HG03159 (cell line): ENCODE results near the gene LTB4R.

Source experiments
- ATAC-seq: cut with Tn5 transposase; IDR thresholded peaks from one replicate; pipeline ENCODE4 v1.9.1; 2021; ENCODE audit warnings: mild to moderate bottlenecking, moderate library complexity; ENCODE audit not compliant: unreplicated experiment

The LTB4R gene

GRCh38 chr14:24299255-24300191 lies 11.8 kb upstream of the LTB4R start, which contains the start of the genes DHRS1 and NOP9:
Gene DHRS1, minus strand, starts transcription at chr14:24299780. Its CDS starts 674 bp downstream, at chr14:24299106.
Gene NOP9, plus strand, starts transcription at chr14:24299850. Its CDS starts 105 bp downstream, at chr14:24299955.
- ATAC-seq, result peak; percentile 71

GRCh38 chr14:24300326-24300980 lies 10.8 kb upstream of the LTB4R start:
- no peak for ATAC-seq

GRCh38 chr14:24304019-24304387 lies 7.3 kb upstream of the LTB4R start:
- no peak for ATAC-seq

- ATAC-seq, result no peak
Observed at GRCh38 chr14:24307156-24307574, 4.1 kb upstream of the LTB4R start.

- ATAC-seq, result no peak
Observed at GRCh38 chr14:24307575-24308341, 3.5 kb upstream of the LTB4R start, which contains the start of gene CIDEB. Gene CIDEB, minus strand, starts transcription at chr14:24307977. Its CDS starts 119 bp downstream, at chr14:24307858.

GRCh38 chr14:24308342-24309124 lies 2.8 kb upstream of the LTB4R start:
- ATAC-seq, result no peak

GRCh38 chr14:24309538-24310264 lies 1.6 kb upstream of the LTB4R start, which contains the start of gene LTB4R2:
Gene LTB4R2, plus strand, starts transcription at chr14:24310140. Its CDS starts 525 bp downstream, at chr14:24310665.
- no peak for ATAC-seq

GRCh38 chr14:24310265-24310645 lies 1.0 kb upstream of the LTB4R start:
- no peak for ATAC-seq

GRCh38 chr14:24311837-24312615 lies 724 bp downstream of the LTB4R start:
- ATAC-seq, result no peak

GRCh38 chr14:24312736-24313507 lies 1.6 kb downstream of the LTB4R start:
- ATAC-seq, result no peak

- ATAC-seq, result no peak
Observed at GRCh38 chr14:24313913-24314312, 2.6 kb downstream of the LTB4R start.

- no peak for ATAC-seq
Observed at GRCh38 chr14:24314377-24315193, 3.3 kb downstream of the LTB4R start.

- ATAC-seq, result no peak
Observed at GRCh38 chr14:24315243-24315806, 4.0 kb downstream of the LTB4R start.

GRCh38 chr14:24315807-24316596 lies 4.7 kb downstream of the LTB4R start:
- no peak for ATAC-seq

GRCh38 chr14:24316597-24316950 lies 5.3 kb downstream of the LTB4R start:
- ATAC-seq, result no peak
